ENCODE results near the gene HIRA. TPM values are rescaled to one million over a fixed set of nuclear protein-coding genes. Genes with fewer than 3 reads are reported as not detected.

The HIRA gene
- total RNA-seq, 4 donors from 2014 or later: 63.8 to 139 (median 107) TPM

DNA sequence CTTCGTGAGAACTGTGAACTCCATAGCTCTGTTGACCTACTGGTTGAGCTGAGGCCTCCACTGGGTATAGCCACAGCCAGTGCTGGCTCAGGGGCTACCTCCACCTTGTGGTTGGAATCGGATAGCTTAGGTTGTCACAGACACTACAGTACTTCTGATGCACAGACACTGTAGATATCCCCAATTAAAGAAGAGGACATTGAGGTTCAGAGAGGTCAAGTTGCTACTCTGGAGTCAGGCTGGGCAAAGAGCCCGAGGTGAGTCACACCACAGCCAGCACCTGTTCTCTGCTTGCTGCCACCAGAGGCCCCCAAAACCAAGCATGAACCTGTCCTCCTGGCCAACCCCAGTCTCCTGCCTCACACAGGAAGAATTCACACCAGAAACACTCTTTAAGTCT is 42.0 kb upstream of the HIRA start:
- Histone ChIP-seq H3K4me3 (replicated peaks in 1 of 3) (no peak overlapping the region), H3K36me3 (peaks cover 32 to 54% of the 10 kb centered on the region in 2 donors), H3K9me3 (no peaks in the 10 kb centered on the region), H3K4me1 (peaks cover 11% of the 10 kb centered on the region in 2 donors), H3K27me3 (no peaks in the 10 kb centered on the region), H3K27ac (no peak overlapping the region)
- DNase-seq: no peak
- TF ChIP-seq, protein P1, sequence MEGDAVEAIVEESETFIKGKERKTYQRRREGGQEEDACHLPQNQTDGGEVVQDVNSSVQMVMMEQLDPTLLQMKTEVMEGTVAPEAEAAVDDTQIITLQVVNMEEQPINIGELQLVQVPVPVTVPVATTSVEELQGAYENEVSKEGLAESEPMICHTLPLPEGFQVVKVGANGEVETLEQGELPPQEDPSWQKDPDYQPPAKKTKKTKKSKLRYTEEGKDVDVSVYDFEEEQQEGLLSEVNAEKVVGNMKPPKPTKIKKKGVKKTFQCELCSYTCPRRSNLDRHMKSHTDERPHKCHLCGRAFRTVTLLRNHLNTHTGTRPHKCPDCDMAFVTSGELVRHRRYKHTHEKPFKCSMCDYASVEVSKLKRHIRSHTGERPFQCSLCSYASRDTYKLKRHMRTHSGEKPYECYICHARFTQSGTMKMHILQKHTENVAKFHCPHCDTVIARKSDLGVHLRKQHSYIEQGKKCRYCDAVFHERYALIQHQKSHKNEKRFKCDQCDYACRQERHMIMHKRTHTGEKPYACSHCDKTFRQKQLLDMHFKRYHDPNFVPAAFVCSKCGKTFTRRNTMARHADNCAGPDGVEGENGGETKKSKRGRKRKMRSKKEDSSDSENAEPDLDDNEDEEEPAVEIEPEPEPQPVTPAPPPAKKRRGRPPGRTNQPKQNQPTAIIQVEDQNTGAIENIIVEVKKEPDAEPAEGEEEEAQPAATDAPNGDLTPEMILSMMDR (IDR thresholded peaks at IDR 0.05): no peak
- no peak for TF ChIP-seq POLR2A (IDR thresholded peaks at IDR 0.05)
- intact Hi-C loops (cut with DNase I): loop anchor here (10.0 kb wide), 1 partner anchor 289 kb away; no protein-coding TSS in a partner anchor
- 73 to 95% methylated on average over 3 of the region's 3 CpGs for WGBS, 2 donors

DNA sequence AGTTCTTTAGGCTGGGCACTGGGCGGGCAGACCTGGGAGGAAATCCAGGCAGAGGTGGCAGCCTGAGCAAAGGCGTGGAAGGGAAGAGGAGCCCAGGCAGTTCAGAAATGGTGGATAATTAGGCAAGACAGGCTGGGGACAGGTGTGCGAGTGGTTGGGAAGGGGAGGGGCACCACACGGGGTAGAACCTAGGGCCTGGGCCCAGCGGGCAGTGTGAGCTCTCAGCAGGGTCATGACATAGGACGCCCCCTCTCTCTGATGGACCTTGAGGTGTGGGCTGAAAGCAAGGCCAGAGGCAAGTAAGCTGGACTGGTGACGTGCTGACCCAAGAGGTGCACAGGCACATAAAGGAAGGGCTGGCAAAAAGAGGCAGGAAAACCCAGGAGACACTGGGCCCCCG is 40.7 kb upstream of the HIRA start:
- no peaks in the 10 kb centered on the region for H3K9me3 ChIP-seq
- no peak overlapping the region for H3K27ac ChIP-seq
- no peaks in the 10 kb centered on the region for H3K27me3 ChIP-seq
- intact Hi-C loops (cut with DNase I): loop anchor here (10.0 kb wide), 1 partner anchor 287 kb away; no protein-coding TSS in a partner anchor
- peaks cover 43 to 67% of the 10 kb centered on the region in 2 donors for H3K36me3 ChIP-seq
- H3K4me1 ChIP-seq: peaks cover under 1 to 2% of the 10 kb centered on the region in 2 donors
- 91 to 94% methylated on average over 8 of the region's 8 CpGs for WGBS, 2 donors
- no peak overlapping the region for H3K4me3 ChIP-seq (replicated peaks in 1 of 3)
- TF ChIP-seq POLR2A (IDR thresholded peaks at IDR 0.05): no peak
- TF ChIP-seq, protein P1 (IDR thresholded peaks at IDR 0.05): no peak
- DNase-seq: no peak

DNA sequence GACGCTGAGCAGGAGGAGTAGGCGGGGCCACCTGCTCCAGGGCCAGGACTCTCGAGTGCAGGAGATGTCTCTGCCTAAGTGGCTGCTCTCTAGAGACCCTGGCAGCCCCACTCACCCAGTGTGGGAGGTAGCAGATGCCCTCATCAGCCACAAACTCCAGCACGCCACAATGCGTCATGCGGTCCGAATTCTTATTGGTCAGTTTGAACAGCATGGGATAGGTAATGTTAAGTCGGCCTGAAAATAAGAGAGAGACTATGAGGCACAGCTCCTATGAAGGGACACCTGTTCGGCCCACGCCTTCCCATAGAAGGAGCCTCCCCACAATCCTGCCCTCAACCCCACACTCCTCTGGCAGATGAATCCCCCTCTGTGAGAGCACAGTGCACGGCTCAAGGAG is 40.0 kb upstream of the HIRA start:
- no peak overlapping the region for H3K27ac ChIP-seq
- H3K27me3 ChIP-seq: no peaks in the 10 kb centered on the region
- peaks cover 49 to 74% of the 10 kb centered on the region in 2 donors for H3K36me3 ChIP-seq
- intact Hi-C loops (cut with DNase I): loop anchor here (10.0 kb wide), 1 partner anchor 287 kb away; no protein-coding TSS in a partner anchor
- DNase-seq: no peak
- no peak overlapping the region for H3K4me3 ChIP-seq (replicated peaks in 1 of 3)
- 86 to 90% methylated on average over 11 of the region's 11 CpGs for WGBS, 2 donors
- H3K9me3 ChIP-seq: no peaks in the 10 kb centered on the region
- TF ChIP-seq, protein P1 (IDR thresholded peaks at IDR 0.05): no peak
- TF ChIP-seq POLR2A (IDR thresholded peaks at IDR 0.05): no peak
- H3K4me1 ChIP-seq: no peaks in the 10 kb centered on the region

DNA sequence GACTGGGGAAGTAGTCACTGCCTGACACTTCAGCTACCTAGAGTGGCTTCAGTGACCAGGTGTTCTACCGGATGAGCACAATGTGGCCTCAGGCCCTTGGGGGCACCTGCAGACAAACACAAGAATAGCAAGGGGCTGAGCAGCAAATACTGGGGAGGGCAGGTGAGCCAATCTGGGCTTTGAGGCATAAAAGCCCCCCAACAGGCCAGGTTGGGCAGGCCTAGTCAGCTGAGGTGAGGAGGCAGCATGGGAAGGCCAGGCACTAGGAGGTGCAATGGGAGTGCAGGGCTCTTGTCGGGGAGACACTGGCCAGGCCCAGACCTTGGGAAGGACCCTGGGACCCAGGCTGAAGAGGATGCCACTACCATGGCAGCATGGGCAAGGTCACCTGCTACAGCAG is 38.5 kb upstream of the HIRA start:
- Histone ChIP-seq H3K4me3 (replicated peaks in 1 of 3) (no peak overlapping the region), H3K36me3 (peaks cover 62 to 85% of the 10 kb centered on the region in 2 donors), H3K4me1 (no peaks in the 10 kb centered on the region), H3K9me3 (no peaks in the 10 kb centered on the region), H3K27me3 (no peaks in the 10 kb centered on the region), H3K27ac (no peak overlapping the region)
- DNase-seq: no peak
- TF ChIP-seq POLR2A (IDR thresholded peaks at IDR 0.05): no peak
- TF ChIP-seq, protein P1 (IDR thresholded peaks at IDR 0.05): no peak
- WGBS, 2 donors: 91 to 100% methylated on average over 2 of the region's 2 CpGs
- intact Hi-C loops (cut with DNase I): loop anchor here (10.0 kb wide), 1 partner anchor 285 kb away; no protein-coding TSS in a partner anchor

DNA sequence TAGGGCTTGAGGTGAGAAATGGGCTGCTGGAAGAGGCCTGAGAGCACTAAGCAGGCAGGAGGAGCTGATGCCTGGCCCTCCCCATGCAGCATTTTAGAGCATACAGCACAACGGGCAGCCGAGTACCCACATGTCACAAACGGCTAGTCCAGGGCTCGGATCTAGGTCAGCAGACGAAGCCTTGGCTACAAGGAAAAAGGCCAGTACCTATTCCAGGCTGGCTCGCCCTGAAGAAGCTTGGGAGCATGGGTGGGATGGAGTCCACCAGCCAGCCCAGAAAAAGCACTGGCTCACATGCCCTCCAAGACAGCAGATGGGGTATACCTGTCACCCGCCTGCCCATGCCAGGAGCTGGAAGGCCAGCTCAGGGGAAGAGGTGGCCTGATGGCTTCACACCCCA is 37.9 kb upstream of the HIRA start:
- no peaks in the 10 kb centered on the region for H3K4me1 ChIP-seq
- WGBS, 2 donors: 95 to 97% methylated on average over 5 to 7 of the region's 7 CpGs
- intact Hi-C loops (cut with DNase I): no loop called here
- no peak for TF ChIP-seq POLR2A (IDR thresholded peaks at IDR 0.05)
- TF ChIP-seq, protein P1 (IDR thresholded peaks at IDR 0.05): no peak
- H3K9me3 ChIP-seq: no peaks in the 10 kb centered on the region
- H3K27ac ChIP-seq: no peak overlapping the region
- DNase-seq: no peak
- no peaks in the 10 kb centered on the region for H3K27me3 ChIP-seq
- no peak overlapping the region for H3K4me3 ChIP-seq (replicated peaks in 1 of 3)
- H3K36me3 ChIP-seq: peaks cover 68 to 87% of the 10 kb centered on the region in 2 donors

Data from thyroid gland (tissue), 4 donors.